Lower leg skin (tissue), 4 donors: ENCODE results near the gene MAP3K7CL. TPM values are rescaled to one million over a fixed set of nuclear protein-coding genes. Genes with fewer than 3 reads are reported as not detected.

ENCODE experiments used
- DNase-seq, 2 donors: peaks; one replicate each; pipeline ENCODE4 v3.0.0-alpha.2; 2019; ENCODE audit warnings: low spot score in 2 of 2
- H3K4me3 ChIP-seq: fragments of 200-600 bp; sonication (generic); 2 replicates; pipeline ENCODE4 v1.5.1; 2017; ENCODE audit warnings: mild to moderate bottlenecking, low read depth; ENCODE audit not compliant: poor library complexity, severe bottlenecking
- CTCF ChIP-seq, 3 donors: fragments of 450-650 bp; IDR thresholded peaks; one replicate each; pipeline ENCODE4 v1.5.1; 2016; ENCODE audit warnings: antibody characterized with exemption in 3 of 3, mild to moderate bottlenecking in 3 of 3, moderate library complexity in 2 of 3
- POLR2A ChIP-seq, 2 donors: fragments of 450-650 bp; IDR thresholded peaks; one replicate each; pipeline ENCODE4 v1.6.1; 2016 to 2017; ENCODE audit warnings: antibody characterized with exemption in 2 of 2, mild to moderate bottlenecking in 1 of 2, moderate library complexity in 1 of 2
- WGBS, 2 donors: methylation state at CpG; one replicate each; pipeline ENCODE4 v1.1.5; 2018; 5-methylcytosine and 5-hydroxymethylcytosine counted together
- intact Hi-C: fragments of 100-400 bp; cut with DNase I; formaldehyde crosslinking; loops from one replicate; pipeline ENCODE4 v1.15.0; 2023; ENCODE audit warnings: low total_unique reads
- total RNA-seq, 4 donors: library from RNA; depleted of rRNA; stranded (reverse); fragments of >200 nt; gene quantifications; one replicate each; pipeline ENCODE4 v1.1.0, GENCODE V29; 2016

MAP3K7CL gene
- total RNA-seq, 4 donors from 2014 or later = 4.6 to 17.1 (median 8.8) TPM

GRCh38 chr21:29135481-29135880 is 5.0 kb downstream of the MAP3K7CL start:
- intact Hi-C loops = no loop called here
- TF ChIP-seq POLR2A (IDR thresholded peaks at IDR 0.05) (no peak), CTCF (IDR thresholded peaks at IDR 0.05) (no peak)
- H3K4me3 ChIP-seq = no peak overlapping the region
- no peak for DNase-seq

GRCh38 chr21:29136033-29136432 is 5.6 kb downstream of the MAP3K7CL start:
- no peak overlapping the region for H3K4me3 ChIP-seq
- WGBS, 2 donors = 65 to 69% methylated on average over 1 of the region's 1 CpG
- no peak for DNase-seq
- intact Hi-C loops = no loop called here
- TF ChIP-seq POLR2A (IDR thresholded peaks at IDR 0.05) = no peak

- intact Hi-C loops = no loop called here
Measured at GRCh38 chr21:29144736-29145353, 14.4 kb downstream of the MAP3K7CL start.

GRCh38 chr21:29145354-29145782 is 14.9 kb downstream of the MAP3K7CL start:
- TF ChIP-seq POLR2A (IDR thresholded peaks at IDR 0.05) (no peak), CTCF (IDR thresholded peaks at IDR 0.05) (no peak)
- DNase-seq = peak in 1 of 2 donors; percentile 29
- no peak overlapping the region for H3K4me3 ChIP-seq
- WGBS, 2 donors = 5 to 6% methylated on average over 5 of the region's 5 CpGs
- intact Hi-C loops = no loop called here

More at GRCh38 chr21:29144736-29145353, 14.4 kb downstream of the MAP3K7CL start:
- H3K4me3 ChIP-seq = no peak overlapping the region
- DNase-seq = no peak
- no peak for TF ChIP-seq POLR2A (IDR thresholded peaks at IDR 0.05)
- TF ChIP-seq CTCF (IDR thresholded peaks at IDR 0.05) = no peak
- WGBS, 2 donors = 18 to 21% methylated on average over 2 of the region's 2 CpGs

DNA sequence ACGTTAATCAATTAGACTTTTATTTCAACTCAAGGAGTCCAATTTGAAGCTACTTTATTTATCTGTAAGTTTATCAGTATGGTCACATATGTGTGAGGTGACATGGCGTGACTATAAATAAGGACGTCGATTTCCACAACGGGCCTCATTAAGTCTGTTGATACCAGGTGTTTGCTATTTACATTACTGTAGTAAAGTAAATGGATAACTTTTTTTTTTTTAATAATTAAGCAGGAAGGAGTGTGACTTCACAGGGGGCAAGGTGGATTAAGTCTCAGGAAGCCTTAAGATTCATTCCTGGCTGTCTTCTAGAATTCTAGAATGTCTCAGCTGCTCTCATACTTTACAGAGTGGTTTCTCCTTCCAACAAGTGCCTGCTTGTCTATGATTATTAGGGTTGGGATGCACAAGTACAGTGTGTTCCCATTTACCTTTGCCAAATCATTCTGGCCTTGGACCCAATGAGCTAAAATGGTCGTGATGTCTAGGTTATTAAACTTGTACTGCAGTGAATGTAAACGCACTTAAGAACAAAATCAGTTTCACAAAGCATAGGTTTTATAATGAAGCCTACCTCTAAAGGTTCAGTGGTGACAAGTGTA is 15.5 kb downstream of the MAP3K7CL start:
- H3K4me3 ChIP-seq = no peak overlapping the region
- TF ChIP-seq CTCF (IDR thresholded peaks at IDR 0.05) (no peak), POLR2A (IDR thresholded peaks at IDR 0.05) (no peak)
- intact Hi-C loops = no loop called here
- DNase-seq = peak in 1 of 2 donors; percentile 45
- WGBS, 2 donors = 33% methylated on average over 7 of the region's 7 CpGs

GRCh38 chr21:29146726-29147125 is 16.3 kb downstream of the MAP3K7CL start:
- DNase-seq = no peak
- intact Hi-C loops = no loop called here
- H3K4me3 ChIP-seq = no peak overlapping the region
- WGBS, 2 donors = 37 to 63% methylated on average over 1 of the region's 1 CpG
- TF ChIP-seq CTCF (IDR thresholded peaks at IDR 0.05) (no peak), POLR2A (IDR thresholded peaks at IDR 0.05) (no peak)
